DOHH2 (cell line): ENCODE data around the gene RBM20.

Source experiments
- CTCF ChIP-seq: fragments of 200-600 bp; sonication (generic); IDR thresholded peaks from one replicate; pipeline ENCODE4 v1.5.1; 2014; ENCODE audit warnings: antibody characterized with exemption, mild to moderate bottlenecking, low read depth, low read length; ENCODE audit not compliant: poor library complexity, severe bottlenecking
- EZH2phosphoT487 ChIP-seq: fragments of 200-600 bp; sonication (generic); IDR thresholded peaks from 2 replicates; pipeline ENCODE4 v1.6.1; 2017; ENCODE audit warnings: borderline replicate concordance, mild to moderate bottlenecking, antibody characterized with exemption, low read length, moderate library complexity, mixed read lengths

GRCh38 chr10:110835841-110836240 is 191.7 kb downstream of the RBM20 start:
- TF ChIP-seq CTCF = no peak
- TF ChIP-seq EZH2phosphoT487 = no peak
